ENCODE results near the gene GALNT9. TPM values are rescaled to one million over a fixed set of nuclear protein-coding genes. Genes with fewer than 3 reads are reported as not detected.

GALNT9 gene
- total and polyA plus RNA-seq, 2 experiments from 2014 or later = 0.33 to 1.4 TPM

GRCh38 chr12:132312516-132312915 lies 16.9 kb downstream of the GALNT9 start:
- Histone ChIP-seq H3K27me3 (replicated peaks; ENCODE audit: insufficient read depth) (peaks cover 28% of the 10 kb centered on the region), H3K9me2 (ENCODE audit: insufficient read depth) (no peaks in the 10 kb centered on the region), H4K20me1 (ENCODE audit: insufficient read depth) (no peaks in the 10 kb centered on the region), H3K9me3 (ENCODE audit: low read depth) (no peaks in the 10 kb centered on the region), H3K27ac (no peak overlapping the region), H3K79me2 (ENCODE audit: insufficient read depth) (no peaks in the 10 kb centered on the region), H3K9ac (no peak overlapping the region), H3K4me2 (ENCODE audit: unreplicated experiment) (no peak overlapping the region), H2AFZ (no peak overlapping the region), H3K4me1 (ENCODE audit: insufficient read depth) (no peaks in the 10 kb centered on the region), H3F3A (ENCODE audit: insufficient read depth) (no peaks in the 10 kb centered on the region), H3K4me3 (no peak overlapping the region), H3K36me3 (ENCODE audit: low read depth) (no peaks in the 10 kb centered on the region)
- WGBS, 2 experiments (ENCODE audit: low coverage in 1 of 2, low lambda C conversion rate in 2 of 2, missing lambda C conversion rate in 2 of 2) = 64 to 67% methylated on average over 6 of the region's 6 CpGs
- no peak for TF ChIP-seq EZH2 (IDR thresholded peaks at IDR 0.05; ENCODE audit: insufficient read depth, poor library complexity, severe bottlenecking)
- TF ChIP-seq EZH2phosphoT487 (IDR thresholded peaks at IDR 0.05; ENCODE audit: insufficient read depth, low read depth) = no peak
- DNase-seq = no peak
- in situ Hi-C loops (cut with MboI) = no loop called here

GRCh38 chr12:132311201-132311915 lies 18.0 kb downstream of the GALNT9 start:
- Histone ChIP-seq H3K27ac (no peak overlapping the region), H3K4me2 (ENCODE audit: unreplicated experiment) (no peak overlapping the region), H3F3A (ENCODE audit: insufficient read depth) (no peaks in the 10 kb centered on the region), H3K79me2 (ENCODE audit: insufficient read depth) (no peaks in the 10 kb centered on the region), H3K36me3 (ENCODE audit: low read depth) (no peaks in the 10 kb centered on the region), H4K20me1 (ENCODE audit: insufficient read depth) (no peaks in the 10 kb centered on the region), H3K9ac (no peak overlapping the region), H3K9me3 (ENCODE audit: low read depth) (no peaks in the 10 kb centered on the region), H2AFZ (no peak overlapping the region), H3K4me1 (ENCODE audit: insufficient read depth) (no peaks in the 10 kb centered on the region), H3K4me3 (no peak overlapping the region), H3K27me3 (replicated peaks; ENCODE audit: insufficient read depth) (peaks cover 28% of the 10 kb centered on the region), H3K9me2 (ENCODE audit: insufficient read depth) (no peaks in the 10 kb centered on the region)
- DNase-seq = no peak
- no peak for TF ChIP-seq EZH2phosphoT487 (IDR thresholded peaks at IDR 0.05; ENCODE audit: insufficient read depth, low read depth)
- no peak for TF ChIP-seq EZH2 (IDR thresholded peaks at IDR 0.05; ENCODE audit: insufficient read depth, poor library complexity, severe bottlenecking)
- in situ Hi-C loops (cut with MboI) = no loop called here
- 62 to 64% methylated on average over 17 of the region's 17 CpGs for WGBS, 2 experiments (ENCODE audit: low coverage in 1 of 2, low lambda C conversion rate in 2 of 2, missing lambda C conversion rate in 2 of 2)

- no peaks in the 10 kb centered on the region for H3K9me3 ChIP-seq (ENCODE audit: low read depth)
- H3K27me3 ChIP-seq (replicated peaks; ENCODE audit: insufficient read depth) = peaks cover 28% of the 10 kb centered on the region
- WGBS, 2 experiments (ENCODE audit: low coverage in 1 of 2, low lambda C conversion rate in 2 of 2, missing lambda C conversion rate in 2 of 2) = 46 to 47% methylated on average over 32 to 33 of the region's 33 CpGs
- H3K36me3 ChIP-seq (ENCODE audit: low read depth) = no peaks in the 10 kb centered on the region
- H3K27ac ChIP-seq = no peak overlapping the region
- peak; percentile 49 for DNase-seq
- H3F3A ChIP-seq (ENCODE audit: insufficient read depth) = no peaks in the 10 kb centered on the region
- no peaks in the 10 kb centered on the region for H3K79me2 ChIP-seq (ENCODE audit: insufficient read depth)
- H4K20me1 ChIP-seq (ENCODE audit: insufficient read depth) = no peaks in the 10 kb centered on the region
- no peak overlapping the region for H3K4me3 ChIP-seq
- H3K9me2 ChIP-seq (ENCODE audit: insufficient read depth) = no peaks in the 10 kb centered on the region
- TF ChIP-seq EZH2phosphoT487 (IDR thresholded peaks at IDR 0.05; ENCODE audit: insufficient read depth, low read depth) = no peak
- TF ChIP-seq EZH2 (IDR thresholded peaks at IDR 0.05; ENCODE audit: insufficient read depth, poor library complexity, severe bottlenecking) = no peak
- H3K9ac ChIP-seq = no peak overlapping the region
- H3K4me2 ChIP-seq (ENCODE audit: unreplicated experiment) = no peak overlapping the region
- H2AFZ ChIP-seq = no peak overlapping the region
- H3K4me1 ChIP-seq (ENCODE audit: insufficient read depth) = no peaks in the 10 kb centered on the region
- in situ Hi-C loops (cut with MboI) = no loop called here
These were observed 19.0 kb downstream of the GALNT9 start for GRCh38 chr12:132310181-132311040.

GRCh38 chr12:132309596-132310086 lies 19.7 kb downstream of the GALNT9 start:
- in situ Hi-C loops (cut with MboI) = no loop called here
- Histone ChIP-seq H3K27me3 (replicated peaks; ENCODE audit: insufficient read depth) (peaks cover 21% of the 10 kb centered on the region), H3K9me2 (ENCODE audit: insufficient read depth) (no peaks in the 10 kb centered on the region), H4K20me1 (ENCODE audit: insufficient read depth) (no peaks in the 10 kb centered on the region), H3K27ac (no peak overlapping the region), H2AFZ (no peak overlapping the region), H3K4me3 (no peak overlapping the region), H3K79me2 (ENCODE audit: insufficient read depth) (no peaks in the 10 kb centered on the region), H3K4me1 (ENCODE audit: insufficient read depth) (no peaks in the 10 kb centered on the region), H3F3A (ENCODE audit: insufficient read depth) (no peaks in the 10 kb centered on the region), H3K9ac (no peak overlapping the region), H3K4me2 (ENCODE audit: unreplicated experiment) (no peak overlapping the region), H3K36me3 (ENCODE audit: low read depth) (no peaks in the 10 kb centered on the region), H3K9me3 (ENCODE audit: low read depth) (no peaks in the 10 kb centered on the region)
- TF ChIP-seq EZH2phosphoT487 (IDR thresholded peaks at IDR 0.05; ENCODE audit: insufficient read depth, low read depth) (no peak), EZH2 (IDR thresholded peaks at IDR 0.05; ENCODE audit: insufficient read depth, poor library complexity, severe bottlenecking) (no peak)
- DNase-seq = no peak
- 83 to 85% methylated on average over 21 of the region's 21 CpGs for WGBS, 2 experiments (ENCODE audit: low coverage in 1 of 2, low lambda C conversion rate in 2 of 2, missing lambda C conversion rate in 2 of 2)
